ENCODE results near the gene PLEKHA6.

PLEKHA6 gene

GRCh38 chr1:204188959-204189639, 170.6 kb downstream of the PLEKHA6 start:
- no peak for DNase-seq (ENCODE audit: low read depth in 3 of 3)

GRCh38 chr1:204186597-204186996, 173.1 kb downstream of the PLEKHA6 start:
- DNase-seq (ENCODE audit: low read depth in 3 of 3) = no peak

- no peak for DNase-seq (ENCODE audit: low read depth in 3 of 3)
Observed at GRCh38 chr1:204181116-204181515, 178.6 kb downstream of the PLEKHA6 start.

GRCh38 chr1:204180133-204180532, 179.6 kb downstream of the PLEKHA6 start:
- DNase-seq (ENCODE audit: low read depth in 3 of 3) = no peak

- DNase-seq (ENCODE audit: low read depth in 3 of 3) = no peak
Observed at GRCh38 chr1:204178487-204179281, 181.0 kb downstream of the PLEKHA6 start.

- DNase-seq (ENCODE audit: low read depth in 3 of 3) = no peak
Observed at GRCh38 chr1:204177133-204177532, 182.6 kb downstream of the PLEKHA6 start.

GRCh38 chr1:204176049-204176448, 183.7 kb downstream of the PLEKHA6 start:
- no peak for DNase-seq (ENCODE audit: low read depth in 3 of 3)

- no peak for DNase-seq (ENCODE audit: low read depth in 3 of 3)
Observed at GRCh38 chr1:204174958-204175357, 184.8 kb downstream of the PLEKHA6 start.

GRCh38 chr1:204172404-204173029, 187.2 kb downstream of the PLEKHA6 start:
- DNase-seq (ENCODE audit: low read depth in 3 of 3) = no peak

GRCh38 chr1:204171751-204172178, 188.0 kb downstream of the PLEKHA6 start:
- no peak for DNase-seq (ENCODE audit: low read depth in 3 of 3)

GRCh38 chr1:204170494-204171155, 189.1 kb downstream of the PLEKHA6 start:
- DNase-seq (ENCODE audit: low read depth in 3 of 3) = no peak

- DNase-seq (ENCODE audit: low read depth in 3 of 3) = no peak
Observed at GRCh38 chr1:204169858-204170257, 189.9 kb downstream of the PLEKHA6 start.

All from stimulated activated CD4-positive, alpha-beta T cell treated with anti-CD3 and anti-CD28 coated beads, TNF-alpha, amount 100 ng/mL, for 24 hours (primary cell).